ENCODE data around the gene RUBCNL. TPM values are rescaled to one million over a fixed set of nuclear protein-coding genes. Genes with fewer than 3 reads are reported as not detected.

RUBCNL gene
- total RNA-seq, 1 donor: 6.5 TPM

- Histone ChIP-seq H3K36me3 (ENCODE audit: insufficient read depth, low read length) (no peaks in the 10 kb centered on the region), H3K4me1 (ENCODE audit: insufficient read depth, low read length) (peaks cover 10% of the 10 kb centered on the region), H2AFZ (ENCODE audit: low read length) (no peak overlapping the region), H3K9me3 (ENCODE audit: low read depth, low read length) (no peaks in the 10 kb centered on the region), H3K79me2 (ENCODE audit: insufficient read depth, low read length) (no peaks in the 10 kb centered on the region), H3K27me3 (ENCODE audit: insufficient read depth, low read length) (no peaks in the 10 kb centered on the region), H3K4me2 (ENCODE audit: insufficient read depth, low read length) (no peak overlapping the region), H3K27ac (ENCODE audit: low read depth, low read length) (no peak overlapping the region), H4K20me1 (ENCODE audit: insufficient read depth, low read length) (no peaks in the 10 kb centered on the region), H3K4me3 (ENCODE audit: insufficient read depth, low read length) (no peak overlapping the region)
- DNase-seq (ENCODE audit: insufficient read length, low spot score, missing footprints): no peak
- TF ChIP-seq CTCF (IDR thresholded peaks at IDR 0.05; ENCODE audit: extremely low read depth, low read depth, low read length): no peak
Measured at GRCh38 chr13:46345866-46346265, 41.2 kb downstream of the RUBCNL start.

- Histone ChIP-seq H4K20me1 (ENCODE audit: insufficient read depth, low read length) (no peaks in the 10 kb centered on the region), H3K4me3 (ENCODE audit: insufficient read depth, low read length) (no peak overlapping the region), H3K27me3 (ENCODE audit: insufficient read depth, low read length) (no peaks in the 10 kb centered on the region), H3K9me3 (ENCODE audit: low read depth, low read length) (no peaks in the 10 kb centered on the region), H3K4me2 (ENCODE audit: insufficient read depth, low read length) (no peak overlapping the region), H3K36me3 (ENCODE audit: insufficient read depth, low read length) (no peaks in the 10 kb centered on the region), H3K27ac (ENCODE audit: low read depth, low read length) (no peak overlapping the region), H2AFZ (ENCODE audit: low read length) (no peak overlapping the region), H3K4me1 (ENCODE audit: insufficient read depth, low read length) (peaks cover 15% of the 10 kb centered on the region), H3K79me2 (ENCODE audit: insufficient read depth, low read length) (no peaks in the 10 kb centered on the region)
- no peak for DNase-seq (ENCODE audit: insufficient read length, low spot score, missing footprints)
- TF ChIP-seq CTCF (IDR thresholded peaks at IDR 0.05; ENCODE audit: extremely low read depth, low read depth, low read length): no peak
Measured at GRCh38 chr13:46345398-46345797, 41.7 kb downstream of the RUBCNL start.

GRCh38 chr13:46343279-46343994, 43.6 kb downstream of the RUBCNL start:
- no peak overlapping the region for H3K4me2 ChIP-seq (ENCODE audit: insufficient read depth, low read length)
- DNase-seq (ENCODE audit: insufficient read length, low spot score, missing footprints): no peak
- no peak overlapping the region for H2AFZ ChIP-seq (ENCODE audit: low read length)
- no peaks in the 10 kb centered on the region for H3K27me3 ChIP-seq (ENCODE audit: insufficient read depth, low read length)
- TF ChIP-seq CTCF (IDR thresholded peaks at IDR 0.05; ENCODE audit: extremely low read depth, low read depth, low read length): no peak
- no peaks in the 10 kb centered on the region for H3K79me2 ChIP-seq (ENCODE audit: insufficient read depth, low read length)
- H3K4me1 ChIP-seq (ENCODE audit: insufficient read depth, low read length): peaks cover 28% of the 10 kb centered on the region
- no peaks in the 10 kb centered on the region for H4K20me1 ChIP-seq (ENCODE audit: insufficient read depth, low read length)
- no peaks in the 10 kb centered on the region for H3K9me3 ChIP-seq (ENCODE audit: low read depth, low read length)
- H3K36me3 ChIP-seq (ENCODE audit: insufficient read depth, low read length): no peaks in the 10 kb centered on the region
- no peak overlapping the region for H3K4me3 ChIP-seq (ENCODE audit: insufficient read depth, low read length)
- no peak overlapping the region for H3K27ac ChIP-seq (ENCODE audit: low read depth, low read length)

GRCh38 chr13:46342538-46342937, 44.5 kb downstream of the RUBCNL start:
- H3K79me2 ChIP-seq (ENCODE audit: insufficient read depth, low read length): no peaks in the 10 kb centered on the region
- H4K20me1 ChIP-seq (ENCODE audit: insufficient read depth, low read length): no peaks in the 10 kb centered on the region
- H3K4me2 ChIP-seq (ENCODE audit: insufficient read depth, low read length): no peak overlapping the region
- no peak for TF ChIP-seq CTCF (IDR thresholded peaks at IDR 0.05; ENCODE audit: extremely low read depth, low read depth, low read length)
- H2AFZ ChIP-seq (ENCODE audit: low read length): no peak overlapping the region
- H3K27me3 ChIP-seq (ENCODE audit: insufficient read depth, low read length): no peaks in the 10 kb centered on the region
- no peak overlapping the region for H3K27ac ChIP-seq (ENCODE audit: low read depth, low read length)
- no peaks in the 10 kb centered on the region for H3K9me3 ChIP-seq (ENCODE audit: low read depth, low read length)
- peaks cover 28% of the 10 kb centered on the region for H3K4me1 ChIP-seq (ENCODE audit: insufficient read depth, low read length)
- H3K36me3 ChIP-seq (ENCODE audit: insufficient read depth, low read length): no peaks in the 10 kb centered on the region
- DNase-seq (ENCODE audit: insufficient read length, low spot score, missing footprints): no peak
- H3K4me3 ChIP-seq (ENCODE audit: insufficient read depth, low read length): no peak overlapping the region
